ENCODE measurements around the gene PNMA8A. TPM values are rescaled to one million over a fixed set of nuclear protein-coding genes. Genes with fewer than 3 reads are reported as not detected.

Gene PNMA8A
- total RNA-seq, 1 experiment from 2014 or later: not detected

- H3K79me2 ChIP-seq (ENCODE audit: insufficient read depth, low read length): no peaks in the 10 kb centered on the region
- no peak for TF ChIP-seq SP1 (IDR thresholded peaks at IDR 0.05; ENCODE audit: low read depth)
- no peak for TF ChIP-seq RAD21 (IDR thresholded peaks at IDR 0.05; ENCODE audit: low read depth)
- H3K4me1 ChIP-seq (ENCODE audit: control insufficient read depth in 1 of 2, insufficient read depth in 2 of 2, low read length in 2 of 2): no peaks in the 10 kb centered on the region
- no peaks in the 10 kb centered on the region for H3K9me2 ChIP-seq (ENCODE audit: insufficient read depth)
- DNase-seq (ENCODE audit: low read depth, low spot score): no peak
- no peak overlapping the region for H3K9ac ChIP-seq (ENCODE audit: low read length)
- H3K27me3 ChIP-seq (ENCODE audit: insufficient read depth, low read length): no peaks in the 10 kb centered on the region
- H3K27ac ChIP-seq (ENCODE audit: low read depth, low read length): no peak overlapping the region
- H3K4me3 ChIP-seq (replicated peaks in 1 of 2; ENCODE audit: low read depth in 1 of 2, low read length in 2 of 2): no peak overlapping the region
- H4K20me1 ChIP-seq (ENCODE audit: insufficient read depth): no peaks in the 10 kb centered on the region
- no peak for ATAC-seq
- RAD21 ChIA-PET (ENCODE audit: low non-redundant PET in 1 of 2, low total read pairs in 2 of 2, uncharacterized antibody in 2 of 2, unreplicated experiment in 2 of 2): no interaction called here
- BruUV-seq (replicated peaks): no TSS peak
- H3K9me3 ChIP-seq (ENCODE audit: control insufficient read depth in 1 of 2, insufficient read depth in 1 of 2, low read depth in 1 of 2, low read length in 2 of 2): no peaks in the 10 kb centered on the region
- H3K4me2 ChIP-seq (ENCODE audit: low read length): no peak overlapping the region
- CTCF ChIA-PET: no interaction called here
- no peak overlapping the region for H2AFZ ChIP-seq (ENCODE audit: low read depth, low read length, poor library complexity, severe bottlenecking)
- intact Hi-C loops (cut with micrococcal nuclease): no loop called here
- POLR2A ChIA-PET: no interaction called here
- no peaks in the 10 kb centered on the region for H3K36me3 ChIP-seq (ENCODE audit: control insufficient read depth in 1 of 2, insufficient read depth in 2 of 2, low read length in 2 of 2)
Observed at GRCh38 chr19:46427518-46428045, 43.8 kb downstream of the PNMA8A start.

DNA sequence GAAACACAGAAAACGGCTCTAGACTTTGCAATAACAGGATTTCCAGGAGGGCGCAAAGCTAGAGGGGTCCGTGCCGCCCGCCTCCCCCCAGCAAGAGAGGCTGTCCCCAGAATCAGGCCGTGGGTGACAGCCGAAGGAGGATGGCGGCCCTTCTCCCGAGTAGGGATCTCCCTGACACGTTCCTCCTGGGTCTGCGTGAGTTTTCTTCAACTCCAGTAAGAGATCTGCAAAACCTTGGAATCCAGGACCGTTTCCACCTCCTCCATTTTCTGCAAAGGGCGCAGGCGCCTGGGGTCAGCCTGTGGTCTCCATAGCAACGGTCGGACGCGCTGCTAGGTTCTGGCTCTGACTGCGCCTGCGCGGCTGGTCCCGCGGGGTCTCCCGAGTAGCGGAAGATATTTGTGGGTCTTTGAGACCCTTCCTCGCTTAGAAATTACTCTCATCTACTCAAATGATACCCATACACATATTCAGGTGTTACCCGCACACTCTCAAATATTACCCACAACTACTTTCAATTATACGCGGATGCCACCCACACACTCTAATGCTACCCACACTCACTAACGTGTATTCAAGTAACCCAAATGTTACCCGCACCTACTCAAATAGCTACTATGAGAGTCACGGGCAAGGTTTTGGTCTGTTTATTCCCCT lies 44.7 kb downstream of the PNMA8A start:
- Histone ChIP-seq H3K9me3 (ENCODE audit: control insufficient read depth in 1 of 2, insufficient read depth in 1 of 2, low read depth in 1 of 2, low read length in 2 of 2) (no peaks in the 10 kb centered on the region), H3K4me2 (ENCODE audit: low read length) (no peak overlapping the region), H4K20me1 (ENCODE audit: insufficient read depth) (no peaks in the 10 kb centered on the region), H3K4me3 (replicated peaks in 1 of 2; ENCODE audit: low read depth in 1 of 2, low read length in 2 of 2) (no peak overlapping the region), H3K4me1 (ENCODE audit: control insufficient read depth in 1 of 2, insufficient read depth in 2 of 2, low read length in 2 of 2) (no peaks in the 10 kb centered on the region), H3K79me2 (ENCODE audit: insufficient read depth, low read length) (no peaks in the 10 kb centered on the region), H3K27ac (ENCODE audit: low read depth, low read length) (no peak overlapping the region), H3K27me3 (ENCODE audit: insufficient read depth, low read length) (no peaks in the 10 kb centered on the region), H3K36me3 (ENCODE audit: control insufficient read depth in 1 of 2, insufficient read depth in 2 of 2, low read length in 2 of 2) (no peaks in the 10 kb centered on the region), H2AFZ (ENCODE audit: low read depth, low read length, poor library complexity, severe bottlenecking) (no peak overlapping the region), H3K9me2 (ENCODE audit: insufficient read depth) (no peaks in the 10 kb centered on the region), H3K9ac (ENCODE audit: low read length) (no peak overlapping the region)
- DNase-seq (ENCODE audit: low read depth, low spot score) (no peak), ATAC-seq (no peak)
- intact Hi-C loops (cut with micrococcal nuclease): no loop called here
- ChIA-PET CTCF (interaction anchor here (0.6 kb wide), 1 partner anchor 127 kb away, joined by 3 read pairs; no protein-coding TSS in a partner anchor), RAD21 (ENCODE audit: low non-redundant PET in 1 of 2, low total read pairs in 2 of 2, uncharacterized antibody in 2 of 2, unreplicated experiment in 2 of 2) (no interaction called here), POLR2A (no interaction called here)
- TF ChIP-seq YY1 (IDR thresholded peaks at IDR 0.05; ENCODE audit: extremely low read depth, insufficient replicate concordance, low read depth, low read length) (no peak), RAD21 (IDR thresholded peaks at IDR 0.05; ENCODE audit: low read depth) (no peak), ZFX (IDR thresholded peaks at IDR 0.05) (no peak), JUND (IDR thresholded peaks at IDR 0.05) (no peak)
- TF ChIP-seq, protein P1, sequence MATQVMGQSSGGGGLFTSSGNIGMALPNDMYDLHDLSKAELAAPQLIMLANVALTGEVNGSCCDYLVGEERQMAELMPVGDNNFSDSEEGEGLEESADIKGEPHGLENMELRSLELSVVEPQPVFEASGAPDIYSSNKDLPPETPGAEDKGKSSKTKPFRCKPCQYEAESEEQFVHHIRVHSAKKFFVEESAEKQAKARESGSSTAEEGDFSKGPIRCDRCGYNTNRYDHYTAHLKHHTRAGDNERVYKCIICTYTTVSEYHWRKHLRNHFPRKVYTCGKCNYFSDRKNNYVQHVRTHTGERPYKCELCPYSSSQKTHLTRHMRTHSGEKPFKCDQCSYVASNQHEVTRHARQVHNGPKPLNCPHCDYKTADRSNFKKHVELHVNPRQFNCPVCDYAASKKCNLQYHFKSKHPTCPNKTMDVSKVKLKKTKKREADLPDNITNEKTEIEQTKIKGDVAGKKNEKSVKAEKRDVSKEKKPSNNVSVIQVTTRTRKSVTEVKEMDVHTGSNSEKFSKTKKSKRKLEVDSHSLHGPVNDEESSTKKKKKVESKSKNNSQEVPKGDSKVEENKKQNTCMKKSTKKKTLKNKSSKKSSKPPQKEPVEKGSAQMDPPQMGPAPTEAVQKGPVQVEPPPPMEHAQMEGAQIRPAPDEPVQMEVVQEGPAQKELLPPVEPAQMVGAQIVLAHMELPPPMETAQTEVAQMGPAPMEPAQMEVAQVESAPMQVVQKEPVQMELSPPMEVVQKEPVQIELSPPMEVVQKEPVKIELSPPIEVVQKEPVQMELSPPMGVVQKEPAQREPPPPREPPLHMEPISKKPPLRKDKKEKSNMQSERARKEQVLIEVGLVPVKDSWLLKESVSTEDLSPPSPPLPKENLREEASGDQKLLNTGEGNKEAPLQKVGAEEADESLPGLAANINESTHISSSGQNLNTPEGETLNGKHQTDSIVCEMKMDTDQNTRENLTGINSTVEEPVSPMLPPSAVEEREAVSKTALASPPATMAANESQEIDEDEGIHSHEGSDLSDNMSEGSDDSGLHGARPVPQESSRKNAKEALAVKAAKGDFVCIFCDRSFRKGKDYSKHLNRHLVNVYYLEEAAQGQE (IDR thresholded peaks at IDR 0.05; ENCODE audit: low read depth): no peak
- no TSS peak for BruUV-seq (replicated peaks)
